Measurements from ENCODE around the gene PATL2.
"Not testable (repeated sequence)": the region's sequence is repeated elsewhere in the genome, so short reads cannot be mapped to it uniquely, and the experiment has no call there.

PATL2 gene

DNA sequence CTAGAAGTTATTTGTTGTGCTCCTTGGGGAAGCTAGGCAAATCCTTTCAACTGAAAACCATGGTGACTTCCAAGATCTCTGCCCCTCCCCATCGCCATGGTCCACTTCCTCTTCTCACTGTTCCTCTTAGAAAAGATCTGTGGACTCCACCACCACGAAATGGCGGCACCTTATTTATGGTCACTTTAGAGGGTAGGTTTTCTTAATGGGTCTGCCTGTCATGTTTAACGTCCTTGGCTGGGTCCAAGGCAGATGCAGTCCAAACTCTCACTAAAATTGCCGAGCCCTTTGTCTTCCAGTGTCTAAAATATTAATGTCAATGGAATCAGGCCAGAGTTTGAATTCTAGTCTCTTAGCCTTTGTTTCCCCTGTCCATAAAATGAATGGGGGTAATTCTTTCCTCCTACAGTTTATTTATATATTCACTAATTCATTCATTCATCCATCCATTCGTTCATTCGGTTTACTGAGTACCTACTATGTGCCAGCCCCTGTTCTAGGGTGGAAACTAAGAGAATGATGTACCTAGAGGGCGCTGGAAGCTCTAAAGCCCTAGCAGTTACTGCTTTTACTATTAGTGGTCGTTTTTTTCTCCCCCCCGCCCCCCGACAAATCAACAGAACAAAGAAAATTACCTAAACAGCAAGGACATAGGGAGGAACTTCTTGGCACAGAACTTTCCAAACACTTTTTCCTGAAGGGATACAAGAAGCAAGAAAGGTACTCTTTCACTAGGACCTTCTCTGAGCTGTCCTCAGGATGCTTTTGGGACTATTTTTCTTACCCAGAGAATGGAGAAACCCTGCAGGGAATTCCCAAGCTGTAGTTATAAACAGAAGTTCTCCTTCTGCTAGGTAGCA is 657 bp downstream of the PATL2 start:
- peaks cover 25 to 38% of the 10 kb centered on the region in 2 donors for H3K4me1 ChIP-seq (ENCODE audit: control insufficient read depth in 1 of 2, insufficient read depth in 2 of 2, low read length in 2 of 2)
- no peaks in the 10 kb centered on the region for H3K27me3 ChIP-seq (ENCODE audit: control insufficient read depth in 1 of 2, insufficient read depth in 2 of 2, low read length in 2 of 2)
- H3K9ac ChIP-seq (ENCODE audit: low read depth in 1 of 2, low read length in 2 of 2), result peak overlapping the region; percentile 98 to 100
- no peaks in the 10 kb centered on the region for H3K9me3 ChIP-seq (ENCODE audit: control insufficient read depth in 1 of 2, low read length in 2 of 2)
- H3K4me3 ChIP-seq (ENCODE audit: low read depth in 1 of 2, low read length in 2 of 2), result peak overlapping the region; percentile 87 to 88
- H3K36me3 ChIP-seq (ENCODE audit: control insufficient read depth in 1 of 2, insufficient read depth in 2 of 2, low read length in 2 of 2), result peaks cover 6 to 12% of the 10 kb centered on the region in 2 donors
- peak overlapping the region; percentile 96 for H3K27ac ChIP-seq (ENCODE audit: low read depth, low read length)

DNA sequence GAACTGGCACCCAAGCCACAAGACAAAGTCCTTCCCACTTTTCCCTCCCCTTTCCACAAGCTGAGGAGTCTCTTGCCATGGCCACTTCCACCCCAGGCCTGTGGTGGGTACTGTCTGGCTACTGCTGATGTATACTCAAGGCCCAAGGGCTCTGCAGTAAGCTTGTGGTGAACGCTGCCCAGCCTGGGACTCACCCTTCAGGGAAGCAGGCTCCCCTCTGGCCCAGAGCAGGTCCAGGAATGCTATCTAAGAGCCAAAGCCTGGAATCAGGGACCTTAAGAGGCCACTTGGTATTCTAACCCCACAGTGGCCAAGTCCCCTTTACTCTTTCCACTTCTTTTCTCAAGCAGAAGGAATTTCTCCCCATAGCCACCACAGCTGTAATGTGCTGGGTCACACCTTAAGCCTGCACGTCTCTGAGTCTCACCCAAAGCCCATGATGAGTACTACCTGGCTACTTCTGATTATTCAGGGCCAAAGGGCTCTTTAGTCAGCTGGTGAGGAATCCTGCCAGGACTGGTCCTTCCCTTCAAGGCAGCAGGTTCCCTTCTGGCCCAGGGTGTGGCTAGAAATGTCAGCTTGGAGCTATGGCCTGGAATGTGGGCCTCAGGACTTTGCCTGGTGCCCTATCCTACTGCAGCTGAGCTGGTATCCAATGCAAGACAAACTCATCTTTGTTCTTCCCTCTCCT is 4.0 kb downstream of the PATL2 start:
- peak overlapping the region; percentile 0 to 31 for H3K9ac ChIP-seq (ENCODE audit: low read depth in 1 of 2, low read length in 2 of 2)
- H3K27ac ChIP-seq (ENCODE audit: low read depth, low read length), result peak overlapping the region; percentile 49
- no peaks in the 10 kb centered on the region for H3K27me3 ChIP-seq (ENCODE audit: control insufficient read depth in 1 of 2, insufficient read depth in 2 of 2, low read length in 2 of 2)
- no peaks in the 10 kb centered on the region for H3K9me3 ChIP-seq (ENCODE audit: control insufficient read depth in 1 of 2, low read length in 2 of 2)
- no peak overlapping the region for H3K4me3 ChIP-seq (ENCODE audit: low read depth in 1 of 2, low read length in 2 of 2)
- H3K4me1 ChIP-seq (ENCODE audit: control insufficient read depth in 1 of 2, insufficient read depth in 2 of 2, low read length in 2 of 2), result peaks cover 14 to 25% of the 10 kb centered on the region in 2 donors
- no peaks in the 10 kb centered on the region for H3K36me3 ChIP-seq (ENCODE audit: control insufficient read depth in 1 of 2, insufficient read depth in 2 of 2, low read length in 2 of 2)

- Histone ChIP-seq H3K27me3 (ENCODE audit: control insufficient read depth in 1 of 2, insufficient read depth in 2 of 2, low read length in 2 of 2) (no peaks in the 10 kb centered on the region), H3K36me3 (ENCODE audit: control insufficient read depth in 1 of 2, insufficient read depth in 2 of 2, low read length in 2 of 2) (no peaks in the 10 kb centered on the region), H3K4me3 (ENCODE audit: low read depth in 1 of 2, low read length in 2 of 2) (no peak overlapping the region), H3K4me1 (ENCODE audit: control insufficient read depth in 1 of 2, insufficient read depth in 2 of 2, low read length in 2 of 2) (peaks cover 14 to 25% of the 10 kb centered on the region in 2 donors), H3K27ac (ENCODE audit: low read depth, low read length) (no peak overlapping the region), H3K9me3 (ENCODE audit: control insufficient read depth in 1 of 2, low read length in 2 of 2) (no peaks in the 10 kb centered on the region), H3K9ac (ENCODE audit: low read depth in 1 of 2, low read length in 2 of 2) (peak overlapping the region in 1 of 2 donors; percentile 31)
Measured at GRCh38 chr15:44706401-44706800, 4.7 kb downstream of the PATL2 start.

GRCh38 chr15:44705986-44706385 is 5.1 kb downstream of the PATL2 start:
- H3K9ac ChIP-seq (ENCODE audit: low read depth in 1 of 2, low read length in 2 of 2), result no peak overlapping the region
- H3K4me1 ChIP-seq (ENCODE audit: control insufficient read depth in 1 of 2, insufficient read depth in 2 of 2, low read length in 2 of 2), result peaks cover 14 to 25% of the 10 kb centered on the region in 2 donors
- no peaks in the 10 kb centered on the region for H3K36me3 ChIP-seq (ENCODE audit: control insufficient read depth in 1 of 2, insufficient read depth in 2 of 2, low read length in 2 of 2)
- no peaks in the 10 kb centered on the region for H3K9me3 ChIP-seq (ENCODE audit: control insufficient read depth in 1 of 2, low read length in 2 of 2)
- no peaks in the 10 kb centered on the region for H3K27me3 ChIP-seq (ENCODE audit: control insufficient read depth in 1 of 2, insufficient read depth in 2 of 2, low read length in 2 of 2)
- no peak overlapping the region for H3K4me3 ChIP-seq (ENCODE audit: low read depth in 1 of 2, low read length in 2 of 2)
- H3K27ac ChIP-seq (ENCODE audit: low read depth, low read length), result no peak overlapping the region

GRCh38 chr15:44700676-44701075 is 10.4 kb downstream of the PATL2 start:
- not testable (repeated sequence) for H3K9me3 ChIP-seq (ENCODE audit: control insufficient read depth in 1 of 2, low read length in 2 of 2); H3K4me1 ChIP-seq (ENCODE audit: control insufficient read depth in 1 of 2, insufficient read depth in 2 of 2, low read length in 2 of 2); H3K27me3 ChIP-seq (ENCODE audit: control insufficient read depth in 1 of 2, insufficient read depth in 2 of 2, low read length in 2 of 2); H3K27ac ChIP-seq (ENCODE audit: low read depth, low read length); H3K4me3 ChIP-seq (ENCODE audit: low read depth in 1 of 2, low read length in 2 of 2); H3K36me3 ChIP-seq (ENCODE audit: control insufficient read depth in 1 of 2, insufficient read depth in 2 of 2, low read length in 2 of 2); H3K9ac ChIP-seq (ENCODE audit: low read depth in 1 of 2, low read length in 2 of 2)

DNA sequence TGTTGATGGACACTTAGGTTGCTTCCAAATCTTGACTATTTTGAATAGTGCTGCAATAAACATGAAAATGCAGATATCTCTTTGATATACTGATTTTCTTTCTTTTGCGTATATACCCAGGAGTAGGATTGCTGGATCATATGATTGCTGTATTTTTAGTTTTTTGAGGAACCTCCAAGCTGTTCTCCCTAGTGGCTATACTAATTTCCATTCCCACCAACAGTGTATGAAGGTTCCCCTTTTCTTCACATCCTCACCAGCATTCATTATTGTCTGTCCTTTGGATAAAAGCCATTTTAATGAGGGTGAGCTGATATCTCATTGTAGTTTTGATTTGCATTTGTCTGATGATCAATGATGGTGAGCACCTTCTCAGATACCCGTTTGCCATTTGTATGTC is 12.5 kb downstream of the PATL2 start:
- Histone ChIP-seq H3K4me3 (ENCODE audit: low read depth in 1 of 2, low read length in 2 of 2) (no peak overlapping the region), H3K27ac (ENCODE audit: low read depth, low read length) (no peak overlapping the region), H3K4me1 (ENCODE audit: control insufficient read depth in 1 of 2, insufficient read depth in 2 of 2, low read length in 2 of 2) (no peaks in the 10 kb centered on the region), H3K27me3 (ENCODE audit: control insufficient read depth in 1 of 2, insufficient read depth in 2 of 2, low read length in 2 of 2) (no peaks in the 10 kb centered on the region), H3K9me3 (ENCODE audit: control insufficient read depth in 1 of 2, low read length in 2 of 2) (no peaks in the 10 kb centered on the region), H3K36me3 (ENCODE audit: control insufficient read depth in 1 of 2, insufficient read depth in 2 of 2, low read length in 2 of 2) (no peaks in the 10 kb centered on the region), H3K9ac (ENCODE audit: low read depth in 1 of 2, low read length in 2 of 2) (no peak overlapping the region)

- Histone ChIP-seq H3K4me1 (ENCODE audit: control insufficient read depth in 1 of 2, insufficient read depth in 2 of 2, low read length in 2 of 2) (no peaks in the 10 kb centered on the region), H3K9me3 (ENCODE audit: control insufficient read depth in 1 of 2, low read length in 2 of 2) (no peaks in the 10 kb centered on the region)
Measured at GRCh38 chr15:44697014-44697413, 14.1 kb downstream of the PATL2 start.

DNA sequence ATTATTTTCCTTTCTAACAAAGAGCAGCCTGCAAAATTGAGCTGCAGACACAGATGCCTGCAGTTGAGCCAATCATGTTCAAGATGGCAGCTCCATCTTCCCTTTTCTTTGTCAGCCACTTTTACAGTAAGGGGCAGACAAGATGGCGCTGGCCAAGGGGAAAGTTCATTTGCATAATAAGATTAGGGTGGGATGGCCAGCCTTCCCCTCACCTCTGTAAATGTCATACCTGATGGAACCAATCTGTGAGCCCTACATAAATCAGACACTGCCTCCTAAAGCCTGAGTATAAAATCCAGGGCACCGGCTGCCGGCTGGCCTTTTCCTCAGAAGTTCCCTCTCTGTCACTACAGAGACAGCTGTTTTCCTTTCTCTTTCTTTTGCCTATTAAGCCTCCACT is 15.8 kb downstream of the PATL2 start:
- no peak overlapping the region for H3K9ac ChIP-seq (ENCODE audit: low read depth in 1 of 2, low read length in 2 of 2)
- H3K27me3 ChIP-seq (ENCODE audit: control insufficient read depth in 1 of 2, insufficient read depth in 2 of 2, low read length in 2 of 2), result no peaks in the 10 kb centered on the region
- H3K27ac ChIP-seq (ENCODE audit: low read depth, low read length), result no peak overlapping the region
- H3K36me3 ChIP-seq (ENCODE audit: control insufficient read depth in 1 of 2, insufficient read depth in 2 of 2, low read length in 2 of 2), result no peaks in the 10 kb centered on the region
- no peaks in the 10 kb centered on the region for H3K4me1 ChIP-seq (ENCODE audit: control insufficient read depth in 1 of 2, insufficient read depth in 2 of 2, low read length in 2 of 2)
- no peak overlapping the region for H3K4me3 ChIP-seq (ENCODE audit: low read depth in 1 of 2, low read length in 2 of 2)
- no peaks in the 10 kb centered on the region for H3K9me3 ChIP-seq (ENCODE audit: control insufficient read depth in 1 of 2, low read length in 2 of 2)

More at GRCh38 chr15:44697014-44697413, 14.1 kb downstream of the PATL2 start:
- H3K36me3 ChIP-seq (ENCODE audit: control insufficient read depth in 1 of 2, insufficient read depth in 2 of 2, low read length in 2 of 2), result no peaks in the 10 kb centered on the region
- H3K27ac ChIP-seq (ENCODE audit: low read depth, low read length), result no peak overlapping the region
- H3K27me3 ChIP-seq (ENCODE audit: control insufficient read depth in 1 of 2, insufficient read depth in 2 of 2, low read length in 2 of 2), result no peaks in the 10 kb centered on the region
- H3K9ac ChIP-seq (ENCODE audit: low read depth in 1 of 2, low read length in 2 of 2), result no peak overlapping the region
- H3K4me3 ChIP-seq (ENCODE audit: low read depth in 1 of 2, low read length in 2 of 2), result no peak overlapping the region

GRCh38 chr15:44694416-44694815 is 16.7 kb downstream of the PATL2 start:
- Histone ChIP-seq H3K4me3 (ENCODE audit: low read depth in 1 of 2, low read length in 2 of 2) (no peak overlapping the region), H3K36me3 (ENCODE audit: control insufficient read depth in 1 of 2, insufficient read depth in 2 of 2, low read length in 2 of 2) (no peaks in the 10 kb centered on the region), H3K27me3 (ENCODE audit: control insufficient read depth in 1 of 2, insufficient read depth in 2 of 2, low read length in 2 of 2) (no peaks in the 10 kb centered on the region), H3K4me1 (ENCODE audit: control insufficient read depth in 1 of 2, insufficient read depth in 2 of 2, low read length in 2 of 2) (no peaks in the 10 kb centered on the region), H3K9ac (ENCODE audit: low read depth in 1 of 2, low read length in 2 of 2) (no peak overlapping the region), H3K27ac (ENCODE audit: low read depth, low read length) (no peak overlapping the region), H3K9me3 (ENCODE audit: control insufficient read depth in 1 of 2, low read length in 2 of 2) (no peaks in the 10 kb centered on the region)

DNA sequence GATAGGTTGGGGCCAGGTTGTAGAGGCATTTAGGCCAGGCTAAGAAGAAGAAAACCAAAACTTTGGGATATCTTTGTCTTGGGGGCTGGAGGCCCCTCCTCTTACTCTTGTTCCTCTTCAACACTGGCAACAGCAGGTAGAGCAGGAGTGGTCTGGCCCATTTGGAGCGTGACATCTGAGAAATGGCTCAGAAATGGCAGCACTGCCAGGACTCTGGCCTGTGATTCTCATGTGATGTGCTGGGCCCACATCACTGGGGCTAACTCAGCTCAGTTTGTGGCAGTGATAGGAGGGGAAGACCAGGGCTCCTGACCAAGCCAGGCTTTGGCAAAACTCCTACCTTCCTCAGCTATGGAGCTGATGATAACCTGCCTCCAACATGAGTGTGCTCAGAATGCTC is 18.5 kb downstream of the PATL2 start:
- Histone ChIP-seq H3K36me3 (ENCODE audit: control insufficient read depth in 1 of 2, insufficient read depth in 2 of 2, low read length in 2 of 2) (no peaks in the 10 kb centered on the region), H3K27me3 (ENCODE audit: control insufficient read depth in 1 of 2, insufficient read depth in 2 of 2, low read length in 2 of 2) (no peaks in the 10 kb centered on the region), H3K27ac (ENCODE audit: low read depth, low read length) (no peak overlapping the region)

More for the DNA sequence above, 18.5 kb downstream of the PATL2 start:
- Histone ChIP-seq H3K9me3 (ENCODE audit: control insufficient read depth in 1 of 2, low read length in 2 of 2) (no peaks in the 10 kb centered on the region), H3K9ac (ENCODE audit: low read depth in 1 of 2, low read length in 2 of 2) (no peak overlapping the region), H3K4me3 (ENCODE audit: low read depth in 1 of 2, low read length in 2 of 2) (no peak overlapping the region), H3K4me1 (ENCODE audit: control insufficient read depth in 1 of 2, insufficient read depth in 2 of 2, low read length in 2 of 2) (no peaks in the 10 kb centered on the region)

Measured in duodenal mucosa (tissue), 2 donors.